Endothelial cell of umbilical vein (primary cell): Measurements from ENCODE around the gene ZIC5.

Source experiments
- EZH2 ChIP-seq: IDR thresholded peaks from 2 replicates; pipeline ENCODE4 v1.6.1; 2012; ENCODE audit warnings: borderline replicate concordance, low read depth, mild to moderate bottlenecking, moderate library complexity, low read length, inconsistent platforms; ENCODE audit not compliant: severe bottlenecking
- TF ChIP-seq, protein P1 (sequence below), 2 donors: IDR thresholded peaks; 1 replicate in 1 of 2; 2 replicates in 1 of 2; pipeline ENCODE4 v1.5.1; 2011; ENCODE audit warnings: low read length in 2 of 2, mild to moderate bottlenecking in 2 of 2, moderate library complexity in 2 of 2, control low read depth in 1 of 2, inconsistent platforms in 1 of 2, low read depth in 1 of 2; ENCODE audit not compliant: insufficient read depth in 1 of 2; ENCODE audit errors: extremely low read depth in 1 of 2
- TF ChIP-seq, protein P2 (sequence below): IDR thresholded peaks from 2 replicates; pipeline ENCODE4 v1.6.1; 2011; ENCODE audit not compliant: insufficient read depth, insufficient read length

DNA sequence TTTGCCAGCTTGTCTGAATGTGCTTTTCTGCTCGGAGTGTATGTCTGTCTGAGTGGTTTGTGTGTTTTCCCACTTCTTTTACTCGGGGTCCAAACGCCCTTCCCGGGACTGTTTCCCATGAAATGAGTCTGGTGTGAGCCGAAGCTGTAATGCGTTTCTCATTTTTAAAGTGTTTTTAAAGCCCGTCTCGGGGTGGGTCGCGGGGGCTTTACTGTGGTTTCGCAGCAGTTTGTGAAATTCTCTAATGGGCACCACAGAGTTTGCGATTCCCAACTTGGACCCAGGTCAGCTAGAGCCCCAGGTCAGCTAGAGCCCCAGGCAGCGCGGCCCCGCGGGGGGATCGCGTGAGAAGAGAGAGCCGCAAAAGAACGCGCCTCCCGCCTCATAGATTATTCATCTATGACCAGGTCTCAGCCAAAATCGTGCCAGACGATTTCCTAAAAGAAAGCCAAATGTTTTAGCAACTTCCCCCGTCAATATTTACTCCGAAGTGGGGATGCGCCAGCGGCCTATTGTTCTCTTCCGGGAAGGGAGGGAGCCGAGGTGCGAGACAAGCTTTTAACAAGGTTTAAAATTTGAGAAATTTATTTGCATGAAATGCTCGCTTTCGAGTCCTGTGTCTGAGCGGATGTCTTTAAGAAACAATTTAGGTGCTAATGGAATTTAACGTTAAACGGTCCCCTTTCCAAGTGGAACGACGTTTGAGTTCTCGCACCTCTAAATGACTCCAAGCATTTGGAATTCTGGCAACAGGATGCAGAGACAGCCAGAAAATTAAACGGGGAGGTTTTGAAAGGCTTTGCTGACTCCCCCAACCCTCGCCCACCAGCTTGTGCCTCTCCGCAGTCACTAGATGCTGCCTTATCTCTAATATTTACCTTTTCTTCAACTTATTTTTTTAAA, 12.2 kb upstream of the ZIC5 start:
- TF ChIP-seq, protein P1, sequence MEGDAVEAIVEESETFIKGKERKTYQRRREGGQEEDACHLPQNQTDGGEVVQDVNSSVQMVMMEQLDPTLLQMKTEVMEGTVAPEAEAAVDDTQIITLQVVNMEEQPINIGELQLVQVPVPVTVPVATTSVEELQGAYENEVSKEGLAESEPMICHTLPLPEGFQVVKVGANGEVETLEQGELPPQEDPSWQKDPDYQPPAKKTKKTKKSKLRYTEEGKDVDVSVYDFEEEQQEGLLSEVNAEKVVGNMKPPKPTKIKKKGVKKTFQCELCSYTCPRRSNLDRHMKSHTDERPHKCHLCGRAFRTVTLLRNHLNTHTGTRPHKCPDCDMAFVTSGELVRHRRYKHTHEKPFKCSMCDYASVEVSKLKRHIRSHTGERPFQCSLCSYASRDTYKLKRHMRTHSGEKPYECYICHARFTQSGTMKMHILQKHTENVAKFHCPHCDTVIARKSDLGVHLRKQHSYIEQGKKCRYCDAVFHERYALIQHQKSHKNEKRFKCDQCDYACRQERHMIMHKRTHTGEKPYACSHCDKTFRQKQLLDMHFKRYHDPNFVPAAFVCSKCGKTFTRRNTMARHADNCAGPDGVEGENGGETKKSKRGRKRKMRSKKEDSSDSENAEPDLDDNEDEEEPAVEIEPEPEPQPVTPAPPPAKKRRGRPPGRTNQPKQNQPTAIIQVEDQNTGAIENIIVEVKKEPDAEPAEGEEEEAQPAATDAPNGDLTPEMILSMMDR (IDR thresholded peaks at IDR 0.05; ENCODE audit: extremely low read depth in 1 of 2, insufficient read depth in 1 of 2, low read depth in 1 of 2, low read length in 2 of 2): no peak
- peak; percentile 37 for TF ChIP-seq EZH2
- TF ChIP-seq, protein P2, sequence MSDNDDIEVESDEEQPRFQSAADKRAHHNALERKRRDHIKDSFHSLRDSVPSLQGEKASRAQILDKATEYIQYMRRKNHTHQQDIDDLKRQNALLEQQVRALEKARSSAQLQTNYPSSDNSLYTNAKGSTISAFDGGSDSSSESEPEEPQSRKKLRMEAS: no peak
